Mucosa of rectum (tissue), 2 donors: ENCODE data around the gene SLC12A2.

ENCODE experiments used
- H3K27ac ChIP-seq, 2 donors: one replicate each; pipeline ENCODE4 v1.7.0; 2013; ENCODE audit warnings: inconsistent platforms in 2 of 2, low read depth in 2 of 2, low read length in 2 of 2
- H3K27me3 ChIP-seq, 2 donors: one replicate each; pipeline ENCODE4 v1.7.0; 2013; ENCODE audit warnings: low read length in 2 of 2; ENCODE audit not compliant: control insufficient read depth in 2 of 2, insufficient read depth in 2 of 2
- H3K36me3 ChIP-seq, 2 donors: one replicate each; pipeline ENCODE4 v1.7.0; 2013; ENCODE audit warnings: low read length in 2 of 2; ENCODE audit not compliant: control insufficient read depth in 2 of 2, insufficient read depth in 2 of 2
- H3K4me1 ChIP-seq, 2 donors: one replicate each; pipeline ENCODE4 v1.7.0; 2013; ENCODE audit warnings: low read length in 2 of 2, mild to moderate bottlenecking in 1 of 2; ENCODE audit not compliant: control insufficient read depth in 2 of 2, insufficient read depth in 2 of 2
- H3K4me3 ChIP-seq, 2 donors: one replicate each; pipeline ENCODE4 v1.7.0; 2013; ENCODE audit warnings: low read length in 2 of 2
- H3K9ac ChIP-seq, 2 donors: one replicate each; pipeline ENCODE4 v1.7.0; 2013; ENCODE audit warnings: low read length in 2 of 2, low read depth in 1 of 2, mild to moderate bottlenecking in 1 of 2
- H3K9me3 ChIP-seq, 2 donors: one replicate each; pipeline ENCODE4 v1.7.0; 2013; ENCODE audit warnings: low read length in 2 of 2; ENCODE audit not compliant: control insufficient read depth in 2 of 2
- donor health status: healthy.
- donor health status: Normal muscosa, but diverticular disease.

Gene SLC12A2

GRCh38 chr5:128074171-128074570 lies 9.4 kb upstream of the SLC12A2 start:
- H3K9ac ChIP-seq: no peak overlapping the region
- peaks cover 0 to 3% of the 10 kb centered on the region in 2 donors for H3K36me3 ChIP-seq
- no peak overlapping the region for H3K27ac ChIP-seq
- H3K27me3 ChIP-seq: no peaks in the 10 kb centered on the region
- H3K4me3 ChIP-seq: no peak overlapping the region
- no peaks in the 10 kb centered on the region for H3K4me1 ChIP-seq
- no peaks in the 10 kb centered on the region for H3K9me3 ChIP-seq

DNA sequence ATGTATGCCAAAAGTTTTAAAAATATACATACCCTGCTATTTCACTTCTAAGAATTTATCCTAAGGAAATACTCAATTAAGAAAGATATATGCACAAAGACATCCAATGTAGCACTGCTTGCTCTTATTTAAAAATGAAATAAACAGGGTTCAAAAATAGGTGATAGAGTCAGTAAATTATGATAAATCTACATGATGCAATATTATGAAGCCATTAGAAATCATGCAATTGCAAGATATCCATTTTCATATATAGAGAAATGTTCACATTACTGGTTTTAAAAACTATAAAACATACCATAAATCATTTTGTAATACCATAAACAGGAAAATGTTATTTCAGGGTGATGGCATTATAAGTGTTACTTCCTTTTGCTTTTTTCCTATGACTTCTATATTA lies 8.6 kb upstream of the SLC12A2 start:
- no peaks in the 10 kb centered on the region for H3K9me3 ChIP-seq
- no peaks in the 10 kb centered on the region for H3K27me3 ChIP-seq
- H3K4me1 ChIP-seq: no peaks in the 10 kb centered on the region

DNA sequence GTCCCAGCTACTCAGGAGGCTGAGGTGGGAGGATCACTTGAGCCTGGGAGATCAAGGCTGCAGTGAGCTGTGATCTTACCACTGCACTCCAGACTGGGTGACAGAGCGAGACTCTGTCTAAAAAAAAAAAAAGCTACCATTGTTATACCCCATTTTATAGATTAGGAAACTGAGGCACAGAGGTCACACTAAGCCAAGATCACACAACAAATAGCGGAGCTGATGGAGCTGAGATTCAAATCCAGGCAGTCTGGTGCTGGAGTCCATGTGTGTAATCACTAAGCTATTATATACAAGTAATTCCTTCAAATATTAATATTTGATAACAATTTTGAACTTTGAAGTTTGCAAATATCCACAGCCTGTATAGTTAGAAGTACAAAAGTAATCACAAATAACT lies 6.0 kb upstream of the SLC12A2 start:
- H3K4me1 ChIP-seq: peaks cover 5 to 7% of the 10 kb centered on the region in 2 donors
- no peaks in the 10 kb centered on the region for H3K9me3 ChIP-seq
- H3K27me3 ChIP-seq: no peaks in the 10 kb centered on the region
- no peak overlapping the region for H3K9ac ChIP-seq
- no peak overlapping the region for H3K4me3 ChIP-seq
- no peak overlapping the region for H3K27ac ChIP-seq
- peaks cover 0 to 1% of the 10 kb centered on the region in 2 donors for H3K36me3 ChIP-seq

More for the DNA sequence above, 8.6 kb upstream of the SLC12A2 start:
- Histone ChIP-seq H3K27ac (no peak overlapping the region), H3K9ac (no peak overlapping the region), H3K4me3 (no peak overlapping the region), H3K36me3 (peaks cover 0 to 3% of the 10 kb centered on the region in 2 donors)

- H3K4me3 ChIP-seq: peak overlapping the region; percentile 68 to 94
- H3K4me1 ChIP-seq: peaks cover 5 to 7% of the 10 kb centered on the region in 2 donors
- no peaks in the 10 kb centered on the region for H3K27me3 ChIP-seq
- no peaks in the 10 kb centered on the region for H3K36me3 ChIP-seq
- peak overlapping the region in 1 of 2 donors; percentile 6 for H3K27ac ChIP-seq
- H3K9ac ChIP-seq: peak overlapping the region in 1 of 2 donors; percentile 84
- H3K9me3 ChIP-seq: no peaks in the 10 kb centered on the region
Observed at GRCh38 chr5:128081111-128081851, 2.3 kb upstream of the SLC12A2 start.

DNA sequence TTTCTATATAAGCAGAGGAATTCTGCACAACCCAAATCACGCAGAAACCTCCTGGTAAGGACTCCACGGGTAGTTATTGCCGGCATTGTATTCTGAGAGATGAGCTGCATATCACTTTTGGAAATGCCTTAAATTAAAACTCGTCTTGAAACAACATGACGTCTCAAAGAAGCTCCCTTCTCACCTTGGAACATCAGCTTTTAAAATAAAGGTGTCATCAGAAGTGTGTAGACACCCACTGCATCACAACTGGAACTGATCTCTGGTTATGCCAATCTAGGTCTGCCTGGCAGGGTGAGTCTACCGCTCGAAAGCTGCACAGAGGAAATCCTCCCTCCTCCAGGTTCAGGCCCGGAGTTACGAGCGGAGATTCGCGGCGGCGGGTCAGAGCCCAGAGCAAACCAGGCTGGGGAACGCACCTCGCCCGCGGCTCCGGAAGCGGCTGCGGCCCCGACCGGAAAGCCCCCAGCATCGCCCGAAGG lies 974 bp upstream of the SLC12A2 start:
- Histone ChIP-seq H3K27ac (peak overlapping the region; percentile 95 to 98), H3K4me1 (peaks cover 5 to 7% of the 10 kb centered on the region in 2 donors), H3K9ac (peak overlapping the region; percentile 73 to 84), H3K27me3 (no peaks in the 10 kb centered on the region), H3K36me3 (no peaks in the 10 kb centered on the region), H3K4me3 (peak overlapping the region; percentile 68 to 94), H3K9me3 (no peaks in the 10 kb centered on the region)

- Histone ChIP-seq H3K9me3 (no peaks in the 10 kb centered on the region), H3K27ac (peak overlapping the region; percentile 95 to 98), H3K9ac (peak overlapping the region; percentile 42 to 84), H3K4me3 (peak overlapping the region; percentile 68 to 94), H3K27me3 (no peaks in the 10 kb centered on the region), H3K4me1 (peaks cover 5 to 7% of the 10 kb centered on the region in 2 donors), H3K36me3 (no peaks in the 10 kb centered on the region)
Observed at GRCh38 chr5:128083811-128084227, 253 bp downstream of the SLC12A2 start.

GRCh38 chr5:128084228-128085167 lies 932 bp downstream of the SLC12A2 start:
- peak overlapping the region; percentile 72 to 84 for H3K9ac ChIP-seq
- no peaks in the 10 kb centered on the region for H3K9me3 ChIP-seq
- no peaks in the 10 kb centered on the region for H3K36me3 ChIP-seq
- peaks cover 5 to 7% of the 10 kb centered on the region in 2 donors for H3K4me1 ChIP-seq
- peak overlapping the region; percentile 68 to 94 for H3K4me3 ChIP-seq
- no peaks in the 10 kb centered on the region for H3K27me3 ChIP-seq
- H3K27ac ChIP-seq: peak overlapping the region; percentile 95 to 98

GRCh38 chr5:128085413-128085812 lies 1.8 kb downstream of the SLC12A2 start:
- Histone ChIP-seq H3K9ac (peak overlapping the region; percentile 72 to 84), H3K4me3 (peak overlapping the region; percentile 68 to 94), H3K27me3 (no peaks in the 10 kb centered on the region), H3K36me3 (peaks cover 0 to 4% of the 10 kb centered on the region in 2 donors), H3K4me1 (peaks cover 5 to 7% of the 10 kb centered on the region in 2 donors), H3K27ac (no peak overlapping the region), H3K9me3 (no peaks in the 10 kb centered on the region)

DNA sequence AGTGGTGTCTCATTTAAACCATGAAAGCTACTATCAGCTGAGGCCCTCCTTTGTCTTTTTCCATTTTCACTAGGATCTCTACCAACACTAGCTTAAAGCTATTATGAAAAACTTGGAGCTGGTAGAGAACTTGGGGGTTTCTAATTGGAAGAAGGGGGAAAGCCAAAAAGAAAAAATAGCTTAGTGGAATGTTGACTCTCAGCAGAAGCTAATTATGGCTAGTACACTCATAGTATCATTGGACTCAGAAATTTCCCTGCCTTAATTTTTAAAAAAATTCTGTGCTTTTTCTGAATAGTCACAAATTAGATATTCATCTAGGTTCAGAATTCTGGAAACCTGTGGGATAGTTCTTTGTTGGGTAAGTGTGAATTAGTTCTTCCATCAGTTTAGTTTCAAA lies 8.0 kb downstream of the SLC12A2 start:
- H3K27me3 ChIP-seq: no peaks in the 10 kb centered on the region
- peaks cover 0 to 1% of the 10 kb centered on the region in 2 donors for H3K9me3 ChIP-seq
- no peak overlapping the region for H3K4me3 ChIP-seq
- no peak overlapping the region for H3K27ac ChIP-seq
- H3K36me3 ChIP-seq: peaks cover 2 to 8% of the 10 kb centered on the region in 2 donors
- H3K4me1 ChIP-seq: peaks cover 3 to 4% of the 10 kb centered on the region in 2 donors
- no peak overlapping the region for H3K9ac ChIP-seq
